ENCODE results near the gene MVB12B. TPM values are rescaled to one million over a fixed set of nuclear protein-coding genes. Genes with fewer than 3 reads are reported as not detected.

The MVB12B gene
- total RNA-seq, 1 experiment from 2014 or later = 9.4 TPM

GRCh38 chr9:126337729-126338372 is 11.2 kb downstream of the MVB12B start:
- in situ Hi-C loops (cut with HindIII; ENCODE audit: low pct_unique_long_range_greater_than_20kb, low sequenced_read_pairs) = no loop called here
- intact Hi-C loops (cut with micrococcal nuclease; ENCODE audit: unreplicated experiment) = no loop called here
- no peaks in the 10 kb centered on the region for H3K36me3 ChIP-seq (ENCODE audit: control insufficient read depth, insufficient read depth, low read length)
- no peak for DNase-seq (ENCODE audit: low read depth, low spot score)
- H3K27ac ChIP-seq (ENCODE audit: low read length) = no peak overlapping the region
- no TSS peak for BruUV-seq (replicated peaks)
- POLR2A ChIA-PET = no interaction called here
- H3K4me3 ChIP-seq (ENCODE audit: low read depth in 2 of 2, low read length in 2 of 2) = no peak overlapping the region
- ATAC-seq = no peak
- no peaks in the 10 kb centered on the region for H3K9me3 ChIP-seq (ENCODE audit: control insufficient read depth, insufficient read depth, low read depth, low read length)
- CTCF ChIA-PET = no interaction called here
- no peaks in the 10 kb centered on the region for H3K27me3 ChIP-seq (ENCODE audit: control insufficient read depth, insufficient read depth, low read length)
- no peak for TF ChIP-seq SIN3A (IDR thresholded peaks at IDR 0.05; ENCODE audit: borderline replicate concordance, insufficient read depth, low read depth, low read length)
- TF ChIP-seq REST (IDR thresholded peaks at IDR 0.05; ENCODE audit: insufficient read depth in 1 of 2, low read depth in 2 of 2, low read length in 1 of 2) = no peak
- TF ChIP-seq POLR2AphosphoS5 (IDR thresholded peaks at IDR 0.05; ENCODE audit: low read depth, low read length) = no peak
- TF ChIP-seq TCF7L2 (IDR thresholded peaks at IDR 0.05; ENCODE audit: low read depth, low read length) = no peak
- no peak for TF ChIP-seq CTCF (IDR thresholded peaks at IDR 0.05)
- H3K4me1 ChIP-seq (ENCODE audit: control insufficient read depth, insufficient read depth, low read length) = no peaks in the 10 kb centered on the region; the same call in 1 of the 2 replicates

GRCh38 chr9:126338945-126339344 is 12.3 kb downstream of the MVB12B start:
- no peak overlapping the region for H3K27ac ChIP-seq (ENCODE audit: low read length)
- no TSS peak for BruUV-seq (replicated peaks)
- no peaks in the 10 kb centered on the region for H3K9me3 ChIP-seq (ENCODE audit: control insufficient read depth, insufficient read depth, low read depth, low read length)
- ChIA-PET POLR2A (no interaction called here), CTCF (no interaction called here)
- no peaks in the 10 kb centered on the region for H3K36me3 ChIP-seq (ENCODE audit: control insufficient read depth, insufficient read depth, low read length)
- no peaks in the 10 kb centered on the region for H3K27me3 ChIP-seq (ENCODE audit: control insufficient read depth, insufficient read depth, low read length)
- TF ChIP-seq CTCF (IDR thresholded peaks at IDR 0.05) (no peak), TCF7L2 (IDR thresholded peaks at IDR 0.05; ENCODE audit: low read depth, low read length) (no peak), POLR2AphosphoS5 (IDR thresholded peaks at IDR 0.05; ENCODE audit: low read depth, low read length) (no peak), SIN3A (IDR thresholded peaks at IDR 0.05; ENCODE audit: borderline replicate concordance, insufficient read depth, low read depth, low read length) (no peak), REST (IDR thresholded peaks at IDR 0.05; ENCODE audit: insufficient read depth in 1 of 2, low read depth in 2 of 2, low read length in 1 of 2) (no peak)
- no peaks in the 10 kb centered on the region; the same call in 1 of the 2 replicates for H3K4me1 ChIP-seq (ENCODE audit: control insufficient read depth, insufficient read depth, low read length)
- DNase-seq (ENCODE audit: low read depth, low spot score) = no peak
- in situ Hi-C loops (cut with HindIII; ENCODE audit: low pct_unique_long_range_greater_than_20kb, low sequenced_read_pairs) = no loop called here
- no peak for ATAC-seq
- intact Hi-C loops (cut with micrococcal nuclease; ENCODE audit: unreplicated experiment) = no loop called here
- no peak overlapping the region for H3K4me3 ChIP-seq (ENCODE audit: low read depth in 2 of 2, low read length in 2 of 2)
